GM21723 (cell line): ENCODE results near the gene DIAPH2.

Experiments
- ATAC-seq: cut with Tn5 transposase; IDR thresholded peaks from one replicate; pipeline ENCODE4 v1.9.1; 2021; ENCODE audit warnings: mild to moderate bottlenecking, moderate library complexity; ENCODE audit not compliant: unreplicated experiment

The DIAPH2 gene

DNA sequence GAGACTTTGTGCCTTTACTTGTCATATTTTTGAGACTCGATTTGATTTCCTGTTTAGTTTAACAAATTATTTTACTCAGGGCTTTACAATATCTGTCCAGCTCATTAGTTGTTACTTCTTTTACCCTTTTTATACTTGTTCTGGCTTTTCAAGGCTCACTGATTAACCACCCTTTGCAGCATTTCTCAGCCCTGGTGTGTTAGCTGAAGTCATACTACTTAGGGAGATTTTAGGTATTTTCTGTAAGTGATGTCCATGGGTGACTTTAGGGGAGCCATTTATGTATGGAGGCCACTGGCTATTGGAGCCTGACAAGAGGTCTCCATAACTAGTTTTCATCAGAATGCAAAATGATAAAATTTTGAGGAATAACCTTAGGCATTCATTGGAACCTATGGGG, 346.3 kb downstream of the DIAPH2 start:
- no peak for ATAC-seq

GRCh38 chrX:97039363-97040029, 354.9 kb downstream of the DIAPH2 start:
- peak; percentile 90 for ATAC-seq

- ATAC-seq = no peak
These were observed 360.8 kb downstream of the DIAPH2 start for GRCh38 chrX:97045470-97045869.

- no peak for ATAC-seq
These were observed 362.2 kb downstream of the DIAPH2 start for GRCh38 chrX:97046867-97047266.

- ATAC-seq = no peak
These were observed 365.8 kb downstream of the DIAPH2 start for GRCh38 chrX:97050392-97050791.

- ATAC-seq = no peak
These were observed 372.8 kb downstream of the DIAPH2 start for GRCh38 chrX:97057349-97057909.

DNA sequence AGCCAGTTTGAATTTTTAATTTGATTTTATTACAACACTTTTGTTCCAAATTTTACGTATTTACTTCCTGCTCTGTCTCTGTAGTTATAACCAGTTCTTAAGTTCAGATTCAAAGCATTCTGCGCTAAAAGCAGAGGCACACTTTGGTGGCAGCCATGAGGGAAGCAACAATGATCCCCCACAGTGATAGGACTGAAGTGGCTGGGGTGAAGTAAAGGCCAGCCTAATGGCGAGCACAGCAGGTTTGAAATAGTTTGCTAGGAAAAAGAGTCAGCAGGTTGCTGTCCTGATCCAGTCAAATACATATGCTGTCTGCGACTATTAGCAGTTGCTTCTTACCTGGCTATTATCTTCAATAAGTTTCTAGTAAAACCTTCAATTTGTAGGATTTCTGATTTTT, 375.4 kb downstream of the DIAPH2 start:
- no peak for ATAC-seq

DNA sequence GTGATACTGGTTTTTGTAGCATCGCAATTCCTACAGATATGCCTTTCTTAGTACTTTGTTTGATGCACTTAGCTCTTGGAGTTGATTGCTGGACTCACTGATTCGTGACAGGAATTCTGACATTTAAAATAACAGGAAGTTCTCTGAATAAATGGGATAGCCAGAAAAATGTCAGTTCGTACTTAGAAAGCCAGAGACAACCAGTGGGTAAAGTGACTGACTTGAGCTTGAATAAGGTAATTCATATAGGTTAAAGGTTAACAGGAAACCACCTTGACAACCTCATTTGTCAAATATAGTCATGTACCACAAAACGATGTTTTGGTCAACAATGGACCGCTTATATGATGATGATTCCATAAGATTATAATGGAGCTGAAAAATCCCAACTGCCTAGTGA, 380.4 kb downstream of the DIAPH2 start:
- ATAC-seq = no peak

GRCh38 chrX:97065973-97066372, 381.3 kb downstream of the DIAPH2 start:
- ATAC-seq = no peak

DNA sequence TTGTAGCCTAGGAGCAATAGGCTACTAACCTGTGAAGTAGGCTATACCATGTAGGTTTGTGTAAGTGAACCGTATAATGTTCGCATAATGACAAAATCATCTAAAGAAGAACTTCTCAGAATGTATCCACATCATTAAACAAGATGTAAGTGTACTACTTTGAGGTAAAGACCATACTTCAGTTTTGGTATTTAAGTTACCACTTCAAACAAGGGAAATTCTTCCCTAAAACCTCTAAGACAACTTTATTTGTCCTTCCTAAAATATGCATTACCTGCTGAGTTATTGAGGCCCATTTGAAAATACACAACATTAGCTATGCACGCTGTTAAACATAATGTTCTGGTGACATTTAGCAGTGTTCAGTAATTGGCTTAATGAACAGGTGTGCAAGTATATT, 381.7 kb downstream of the DIAPH2 start:
- no peak for ATAC-seq

- ATAC-seq = no peak
These were observed 385.7 kb downstream of the DIAPH2 start for GRCh38 chrX:97070346-97070745.

DNA sequence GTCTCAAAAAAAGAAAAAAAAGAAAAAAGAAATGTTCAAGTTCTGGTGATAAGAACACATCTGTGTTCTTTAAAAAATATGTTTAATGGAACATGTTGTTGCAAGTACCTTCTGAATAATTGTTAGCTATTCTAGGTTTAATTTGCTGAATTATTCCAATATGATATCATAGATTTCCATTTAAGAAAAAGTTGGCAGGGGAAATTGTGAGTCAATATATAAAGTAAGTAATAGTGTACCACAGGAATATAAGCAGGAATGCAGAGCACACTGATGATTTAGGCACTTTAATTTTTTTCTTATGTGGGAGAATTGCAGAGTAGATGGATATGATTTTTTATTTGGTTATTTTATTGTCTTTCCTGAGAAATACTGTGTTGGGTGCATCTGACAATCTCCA, 389.8 kb downstream of the DIAPH2 start:
- no peak for ATAC-seq

DNA sequence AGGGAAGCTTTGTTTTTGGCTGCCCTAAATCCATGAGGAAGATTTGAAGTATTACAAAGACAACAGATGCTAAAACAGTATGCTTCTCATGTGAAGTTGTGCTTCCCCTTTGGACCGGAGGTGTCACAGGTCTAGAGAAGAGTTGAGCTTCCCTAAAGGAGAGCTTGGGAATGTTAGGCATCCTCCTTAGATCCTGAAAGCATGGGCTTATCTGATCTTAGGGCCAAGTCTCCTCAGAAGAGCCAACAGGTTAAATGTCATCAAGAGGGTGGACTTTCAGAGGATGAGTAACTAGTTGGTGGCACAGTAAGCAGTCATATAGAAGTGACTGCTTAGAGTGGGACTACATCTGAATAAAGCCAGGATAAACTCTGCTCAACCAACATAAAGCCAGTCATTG, 404.5 kb downstream of the DIAPH2 start:
- no peak for ATAC-seq

DNA sequence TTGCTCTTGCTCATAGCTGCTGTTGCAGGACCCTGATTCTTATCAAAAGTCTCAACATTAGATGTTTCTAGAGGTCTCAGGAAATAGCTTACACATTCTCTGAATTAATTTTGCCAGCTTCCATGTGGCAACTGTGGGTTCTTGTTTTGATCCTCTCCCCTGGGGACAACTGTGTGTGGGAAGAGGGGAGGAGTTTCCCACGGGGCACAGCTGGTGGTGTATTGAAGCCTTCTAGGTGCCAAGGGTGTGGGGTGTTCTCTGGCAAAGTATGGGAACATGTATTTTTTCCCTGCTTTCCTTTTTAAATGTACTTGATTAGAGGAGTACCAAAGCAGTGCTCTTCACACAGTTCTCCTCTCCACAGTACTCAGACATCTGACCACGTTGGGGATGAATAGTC, 411.7 kb downstream of the DIAPH2 start:
- ATAC-seq = no peak

DNA sequence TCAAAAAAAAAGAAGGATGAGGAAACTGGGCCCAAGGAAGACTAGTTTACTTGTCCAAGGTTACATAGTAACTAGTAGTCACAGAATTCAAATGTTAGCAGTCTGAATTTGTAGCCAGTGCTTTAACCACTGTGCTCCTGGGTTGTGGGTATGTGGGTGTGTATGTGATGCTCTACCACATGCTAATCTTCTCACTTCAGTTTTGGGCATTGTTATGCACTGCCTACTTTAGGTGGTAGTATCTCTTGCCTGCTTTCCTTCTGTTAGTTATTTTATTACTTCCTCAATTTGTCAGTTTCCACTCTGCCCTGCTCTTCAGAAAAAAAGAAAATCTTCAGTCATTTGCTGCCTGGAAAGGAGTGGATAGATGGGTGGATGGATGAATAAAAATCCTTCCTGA, 418.3 kb downstream of the DIAPH2 start:
- ATAC-seq = no peak

DNA sequence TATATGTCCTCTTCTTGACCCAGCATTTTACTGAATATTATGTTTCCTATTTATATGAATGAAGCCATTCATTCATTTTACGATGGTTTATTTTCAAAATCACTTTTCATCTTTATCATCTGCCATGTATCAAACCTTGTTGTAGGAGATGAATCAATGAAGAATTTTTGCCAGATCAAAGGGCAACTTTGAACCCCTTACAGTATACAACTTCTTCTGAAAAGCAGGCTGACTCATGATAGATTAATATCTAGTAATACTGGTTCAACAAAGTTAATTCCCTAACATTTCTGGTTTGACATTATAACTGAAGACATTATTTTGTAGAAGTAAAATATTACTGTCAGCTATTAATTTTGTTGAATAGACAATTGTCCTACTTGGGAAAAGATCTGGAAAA, 425.1 kb downstream of the DIAPH2 start:
- ATAC-seq = no peak

GRCh38 chrX:97117572-97117971, 432.9 kb downstream of the DIAPH2 start:
- no peak for ATAC-seq

GRCh38 chrX:97119474-97120109, 434.9 kb downstream of the DIAPH2 start:
- ATAC-seq = no peak

GRCh38 chrX:97123001-97123400, 438.4 kb downstream of the DIAPH2 start:
- ATAC-seq = no peak

DNA sequence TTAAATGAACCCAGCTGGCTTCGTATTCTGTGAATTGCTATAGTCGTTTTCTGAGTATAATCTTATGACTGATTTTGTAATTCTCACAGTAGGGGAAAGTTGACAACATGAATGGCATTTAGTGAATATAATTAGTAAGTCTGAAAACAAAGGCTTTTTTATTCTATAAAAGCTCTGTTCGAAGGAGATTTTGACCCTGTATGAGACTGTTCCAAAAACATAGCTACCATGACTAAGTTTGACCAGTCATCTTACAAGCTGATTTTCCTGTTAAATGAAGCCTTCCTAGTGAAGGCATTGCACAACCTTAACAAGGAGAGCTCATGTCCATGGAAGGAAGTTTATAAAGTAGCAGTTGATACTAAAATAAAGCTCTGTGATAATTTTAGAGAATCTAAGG, 441.4 kb downstream of the DIAPH2 start:
- ATAC-seq = no peak

- ATAC-seq = no peak
These were observed 448.2 kb downstream of the DIAPH2 start for GRCh38 chrX:97132664-97133415.

DNA sequence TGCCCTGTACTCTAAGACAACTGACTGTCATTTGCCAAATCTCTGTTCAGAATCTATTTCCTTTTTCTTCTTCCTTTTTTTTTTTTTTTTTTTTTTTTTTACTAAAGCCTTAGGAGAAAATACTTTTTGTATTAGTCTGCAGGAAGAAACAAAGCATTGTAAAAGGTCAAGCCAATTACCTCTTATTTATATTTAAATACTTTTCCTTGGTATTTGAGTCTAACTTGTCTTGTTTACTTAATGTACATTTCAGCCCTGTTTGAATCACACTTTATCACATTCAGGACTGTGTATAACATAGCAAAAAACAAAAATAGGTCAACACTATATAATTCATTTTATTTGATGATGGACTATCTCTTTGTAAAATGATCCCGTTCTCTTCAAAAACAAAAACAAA, 461.3 kb downstream of the DIAPH2 start:
- ATAC-seq = no peak
